Progenitor cell of endocrine pancreas (in vitro differentiated cells): ENCODE data around the gene CSNK1A1. TPM values are rescaled to one million over a fixed set of nuclear protein-coding genes. Genes with fewer than 3 reads are reported as not detected.
"Not testable (repeated sequence)": the region's sequence is repeated elsewhere in the genome, so short reads cannot be mapped to it uniquely, and the experiment has no call there.

Experiments used
- DNase-seq: peaks from one replicate; pipeline ENCODE4 v3.0.0; 2021; ENCODE audit warnings: low spot score; ENCODE audit not compliant: unreplicated experiment
- H3K27ac Mint-ChIP-seq: 2 replicates; pipeline ENCODE4 v1.8.0; 2021; ENCODE audit warnings: mild to moderate bottlenecking, moderate library complexity, mixed read lengths
- H3K27me3 Mint-ChIP-seq: 2 replicates; pipeline ENCODE4 v1.8.0; 2021; ENCODE audit warnings: mixed read lengths
- H3K36me3 Mint-ChIP-seq: 2 replicates; pipeline ENCODE4 v1.8.0; 2022; ENCODE audit warnings: mixed read lengths; ENCODE audit not compliant: insufficient read depth
- H3K4me1 Mint-ChIP-seq: 2 replicates; pipeline ENCODE4 v1.8.0; 2021; ENCODE audit warnings: low read depth, mixed read lengths
- H3K4me3 Mint-ChIP-seq: 2 replicates; pipeline ENCODE4 v1.8.0; 2021; ENCODE audit warnings: low read depth, mild to moderate bottlenecking, moderate library complexity, mixed read lengths
- H3K9me3 Mint-ChIP-seq: 2 replicates; pipeline ENCODE4 v1.8.0; 2021; ENCODE audit warnings: low read depth, mixed read lengths
- CTCF ChIP-seq: fragments of 200-600 bp; sonication (generic); IDR thresholded peaks from one replicate; pipeline ENCODE4 v1.5.0; 2021; ENCODE audit warnings: antibody characterized with exemption, mild to moderate bottlenecking; ENCODE audit not compliant: unreplicated experiment
- total RNA-seq: library from RNA; stranded (reverse); gene quantifications from 2 replicates; pipeline ENCODE4 v1.2.1, GENCODE V29; 2021

CSNK1A1 gene
- total RNA-seq, 1 donor from 2014 or later, result 213 TPM

DNA sequence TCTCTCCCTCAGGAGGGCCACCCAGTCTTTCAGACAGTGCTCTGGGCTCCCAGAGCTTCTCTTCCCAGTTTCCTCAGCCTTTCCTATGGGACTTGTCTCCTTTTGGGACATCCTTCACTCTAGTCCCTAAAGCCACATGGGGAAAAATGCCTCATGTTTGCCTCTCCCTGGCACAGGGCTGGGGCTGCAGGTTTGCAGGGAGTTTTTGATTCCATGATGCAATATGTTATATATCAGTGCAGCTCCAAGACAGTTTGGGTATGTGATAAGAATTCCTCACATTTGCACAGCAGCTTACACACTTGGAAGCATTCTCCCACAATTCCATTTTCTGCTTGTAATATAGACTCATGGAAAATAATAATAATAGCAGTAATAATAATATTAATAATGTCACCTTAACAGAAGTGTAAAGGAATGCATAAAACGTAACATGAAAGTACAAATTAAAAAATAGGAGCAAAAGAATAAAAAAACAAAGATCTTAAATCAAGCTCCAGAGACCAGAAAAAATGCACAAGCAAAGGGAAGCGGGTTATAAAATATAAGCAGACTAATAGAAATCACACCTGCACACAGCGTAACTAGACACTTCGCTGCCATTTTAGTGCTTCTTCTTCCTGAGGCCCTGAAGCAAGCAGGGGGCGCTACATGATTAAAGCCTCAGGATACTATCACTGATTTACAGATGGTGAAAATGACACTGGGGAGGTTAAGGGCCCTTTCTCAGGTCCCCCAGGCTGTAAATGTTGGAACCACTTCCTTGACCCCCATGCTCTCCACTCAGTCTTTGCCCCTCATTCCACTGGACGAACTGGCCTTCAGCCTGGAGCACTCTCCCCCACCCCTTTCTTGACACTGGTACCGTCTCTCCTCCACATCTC, 102.2 kb downstream of the CSNK1A1 start:
- Mint-ChIP-seq H3K27me3 (no peaks in the 10 kb centered on the region), H3K9me3 (no peaks in the 10 kb centered on the region), H3K4me1 (peaks cover 23% of the 10 kb centered on the region), H3K4me3 (no peak overlapping the region), H3K27ac (peak overlapping the region; percentile 29), H3K36me3 (no peaks in the 10 kb centered on the region)
- TF ChIP-seq CTCF, result peak; percentile 28
- no peak for DNase-seq

DNA sequence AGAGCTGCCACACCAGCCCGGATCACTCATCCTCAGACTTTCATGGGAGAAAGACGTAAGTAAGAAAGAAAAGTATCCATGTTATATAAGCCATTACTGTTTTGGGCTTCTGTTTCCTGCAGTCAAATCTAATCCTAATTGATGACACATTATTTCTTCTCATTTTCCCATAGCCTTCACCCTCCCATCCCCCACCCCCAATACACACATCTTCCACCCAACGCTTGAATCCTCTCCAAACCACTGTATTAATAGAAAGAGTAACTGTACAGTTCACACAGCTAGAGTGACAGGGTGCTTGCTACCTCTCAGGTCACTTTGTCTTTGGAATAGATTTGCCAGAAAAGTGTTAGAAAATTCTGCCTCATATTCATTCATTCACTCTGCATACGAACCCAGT, 102.8 kb downstream of the CSNK1A1 start:
- Mint-ChIP-seq H3K27me3 (no peaks in the 10 kb centered on the region), H3K4me1 (peaks cover 18% of the 10 kb centered on the region), H3K27ac (no peak overlapping the region), H3K4me3 (no peak overlapping the region), H3K9me3 (no peaks in the 10 kb centered on the region), H3K36me3 (no peaks in the 10 kb centered on the region)
- no peak for DNase-seq
- TF ChIP-seq CTCF, result no peak

DNA sequence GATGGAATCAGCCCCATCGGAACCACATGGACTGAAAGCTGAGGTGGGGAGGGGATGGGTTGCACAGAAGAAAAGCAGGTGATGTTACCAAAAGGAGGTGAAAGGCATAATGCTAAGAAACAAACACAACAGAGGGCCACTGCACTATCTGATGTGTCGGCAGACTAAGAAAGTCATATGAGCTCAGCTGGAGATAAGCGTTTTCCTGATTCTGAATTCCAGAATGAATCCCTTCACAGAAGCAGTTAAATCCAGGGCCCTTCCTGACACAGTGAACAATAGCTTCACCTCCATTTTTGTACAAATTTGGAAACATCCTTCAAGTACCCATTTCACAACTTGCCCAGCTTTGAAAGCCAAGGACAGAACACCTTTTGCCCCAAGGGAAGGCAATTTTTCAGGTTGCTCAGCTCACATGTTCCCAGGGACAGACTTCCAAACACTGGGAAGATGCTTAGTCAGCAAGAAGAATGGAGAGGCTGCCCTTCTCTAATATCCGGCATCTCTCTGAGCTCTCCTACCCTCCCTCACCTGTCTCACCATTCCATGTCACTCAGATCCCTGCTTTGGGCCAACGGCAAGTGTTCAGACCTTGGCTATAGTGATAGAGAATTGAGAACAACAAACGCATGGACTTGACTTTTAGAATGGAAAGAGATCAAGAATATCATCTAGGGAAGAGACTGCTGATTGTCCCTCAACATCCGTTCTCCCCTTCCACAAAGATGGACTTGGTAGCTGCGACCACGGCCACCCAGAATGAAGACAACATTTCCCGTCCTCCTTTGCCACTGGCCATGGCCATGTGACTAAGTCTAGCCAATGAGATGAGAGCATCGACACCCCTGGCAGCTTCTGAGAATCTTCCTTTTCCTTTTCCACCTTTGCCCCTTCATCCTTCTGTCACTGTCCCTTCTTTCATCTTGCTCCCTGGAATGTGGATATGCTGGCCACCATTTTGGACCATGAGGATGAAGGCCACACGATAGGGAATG, 103.6 kb downstream of the CSNK1A1 start:
- H3K36me3 Mint-ChIP-seq, result no peaks in the 10 kb centered on the region
- H3K9me3 Mint-ChIP-seq, result no peaks in the 10 kb centered on the region
- peaks cover 19% of the 10 kb centered on the region for H3K4me1 Mint-ChIP-seq
- DNase-seq, result no peak
- H3K27ac Mint-ChIP-seq, result no peak overlapping the region
- H3K4me3 Mint-ChIP-seq, result no peak overlapping the region
- TF ChIP-seq CTCF, result no peak
- H3K27me3 Mint-ChIP-seq, result no peaks in the 10 kb centered on the region

DNA sequence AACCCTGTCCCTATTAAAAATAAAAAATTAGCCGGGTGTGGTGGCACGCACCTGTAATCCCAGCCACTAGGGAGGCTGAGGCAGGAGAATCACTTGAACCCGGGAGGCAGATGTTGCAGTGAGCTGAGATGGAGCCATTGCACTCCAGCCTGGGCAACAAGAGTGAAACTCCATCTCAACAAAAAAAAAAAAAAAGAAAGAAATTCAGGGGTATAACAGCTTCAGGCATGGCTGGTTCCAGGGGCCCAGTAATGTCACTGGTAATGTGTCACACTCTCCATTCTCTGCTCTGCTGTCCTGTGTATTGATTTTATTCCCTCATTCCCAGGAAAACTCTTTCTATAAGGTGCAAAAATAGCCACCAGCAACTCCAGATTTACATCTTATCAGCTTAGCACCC, 104.4 kb downstream of the CSNK1A1 start:
- not testable (repeated sequence) for H3K27ac Mint-ChIP-seq, H3K9me3 Mint-ChIP-seq, H3K27me3 Mint-ChIP-seq, DNase-seq, H3K36me3 Mint-ChIP-seq, H3K4me3 Mint-ChIP-seq
- H3K4me1 Mint-ChIP-seq, result peaks cover 13% of the 10 kb centered on the region

DNA sequence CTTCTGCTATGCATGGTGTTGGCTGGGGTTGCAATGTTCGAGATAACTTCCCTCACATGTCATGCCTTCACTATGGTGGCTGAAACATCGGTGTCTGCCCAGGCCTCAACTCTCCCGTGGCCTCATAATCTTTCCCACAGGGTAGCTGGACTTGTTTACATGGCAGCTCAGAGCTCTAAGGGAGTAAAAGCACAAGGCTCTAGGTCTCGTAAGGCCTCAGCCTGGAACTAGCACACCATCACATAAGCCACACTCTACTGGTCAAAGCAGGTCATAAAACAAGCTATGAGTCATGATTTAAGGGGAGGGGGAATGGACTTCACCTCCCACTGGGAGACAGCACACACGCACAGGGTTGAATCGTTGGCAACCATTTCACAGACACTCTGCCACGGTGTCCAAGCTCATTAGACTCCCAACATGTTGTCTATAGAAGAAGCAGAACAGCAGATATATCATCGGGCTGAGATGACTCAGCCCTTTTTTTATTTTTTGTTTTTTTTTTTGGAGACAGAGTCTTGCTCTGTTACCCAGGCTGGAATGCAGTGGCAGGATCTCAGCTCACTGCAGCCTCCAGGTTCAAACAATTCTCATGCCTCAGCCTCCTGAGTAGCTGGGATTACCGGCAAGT, 105.4 kb downstream of the CSNK1A1 start:
- no peaks in the 10 kb centered on the region for H3K27me3 Mint-ChIP-seq
- DNase-seq, result no peak
- H3K4me3 Mint-ChIP-seq, result no peak overlapping the region
- peak overlapping the region; percentile 79 for H3K27ac Mint-ChIP-seq
- H3K36me3 Mint-ChIP-seq, result no peaks in the 10 kb centered on the region
- no peaks in the 10 kb centered on the region for H3K9me3 Mint-ChIP-seq
- no peak for TF ChIP-seq CTCF
- H3K4me1 Mint-ChIP-seq, result peaks cover 9% of the 10 kb centered on the region
